Loucy (cell line): Measurements from ENCODE around the gene DOK6.

Experiments used
- H2AFZ ChIP-seq: fragments of 200-600 bp; sonication (generic); 2 replicates; pipeline ENCODE4 v1.6.0; 2016; ENCODE audit warnings: antibody characterized with exemption, mild to moderate bottlenecking, low read length, moderate library complexity
- H3F3A ChIP-seq: fragments of 200-600 bp; 2 replicates; pipeline ENCODE4 v1.6.0; 2016; ENCODE audit warnings: antibody characterized with exemption, low read depth, mild to moderate bottlenecking
- H3K27me3 ChIP-seq: fragments of 200-600 bp; sonication (generic); 2 replicates; pipeline ENCODE4 v1.6.1; 2014; ENCODE audit warnings: low read length, mild to moderate bottlenecking; ENCODE audit not compliant: insufficient read depth, poor library complexity, severe bottlenecking
- H3K36me3 ChIP-seq: fragments of 200-600 bp; sonication (generic); 2 replicates; pipeline ENCODE4 v1.6.1; 2016; ENCODE audit warnings: low read length; ENCODE audit not compliant: insufficient read depth
- H3K4me1 ChIP-seq: fragments of 200-600 bp; sonication (generic); 2 replicates; pipeline ENCODE4 v1.5.1; 2014; ENCODE audit warnings: low read length, mild to moderate bottlenecking; ENCODE audit not compliant: insufficient read depth, poor library complexity, severe bottlenecking
- H3K4me2 ChIP-seq: fragments of 200-600 bp; sonication (generic); 2 replicates; pipeline ENCODE4 v1.6.0; 2014; ENCODE audit warnings: antibody characterized with exemption, low read length, low read depth, mild to moderate bottlenecking; ENCODE audit not compliant: poor library complexity, severe bottlenecking
- H3K4me3 ChIP-seq: fragments of 200-600 bp; sonication (generic); 2 replicates; pipeline ENCODE4 v1.5.1; 2014; ENCODE audit warnings: low read length, mild to moderate bottlenecking, mixed read lengths; ENCODE audit not compliant: poor library complexity, severe bottlenecking
- H3K79me2 ChIP-seq: fragments of 200-600 bp; sonication (generic); 2 replicates; pipeline ENCODE4 v1.6.1; 2014; ENCODE audit warnings: low read length; ENCODE audit not compliant: insufficient read depth
- H3K9ac ChIP-seq: fragments of 200-600 bp; sonication (generic); 2 replicates; pipeline ENCODE4 v1.6.0; 2014; ENCODE audit warnings: mild to moderate bottlenecking, low read depth, low read length, moderate library complexity; ENCODE audit not compliant: poor library complexity, severe bottlenecking
- H3K9me2 ChIP-seq: fragments of 200-600 bp; sonication (generic); replicated peaks from 2 replicates; pipeline ENCODE4 v1.6.1; 2016; ENCODE audit warnings: low read depth, low read length, mixed read lengths
- H3K9me3 ChIP-seq: fragments of 200-600 bp; sonication (generic); 2 replicates; pipeline ENCODE4 v1.6.1; 2014; ENCODE audit warnings: mild to moderate bottlenecking, antibody characterized with exemption, low read length, low read depth; ENCODE audit not compliant: insufficient read depth
- H4K20me1 ChIP-seq: fragments of 200-600 bp; sonication (generic); 2 replicates; pipeline ENCODE4 v1.6.0; 2014; ENCODE audit warnings: antibody characterized with exemption, low read length, mild to moderate bottlenecking; ENCODE audit not compliant: insufficient read depth, poor library complexity, severe bottlenecking
- CTCF ChIP-seq: fragments of 200-600 bp; sonication (generic); conservative IDR thresholded peaks from 2 replicates; pipeline ENCODE4 v1.5.1; 2014; ENCODE audit warnings: mild to moderate bottlenecking, antibody characterized with exemption, low read length
- EZH2phosphoT487 ChIP-seq: fragments of 200-600 bp; IDR thresholded peaks from 2 replicates; pipeline ENCODE4 v1.6.1; 2018; ENCODE audit warnings: antibody characterized with exemption, mild to moderate bottlenecking, moderate library complexity, borderline replicate concordance

Gene DOK6

GRCh38 chr18:69622184-69622583 is 221.5 kb downstream of the DOK6 start:
- H3K4me3 ChIP-seq, result no peak overlapping the region

GRCh38 chr18:69622961-69623360 is 222.3 kb downstream of the DOK6 start:
- Histone ChIP-seq H3K4me3 (no peak overlapping the region), H2AFZ (no peak overlapping the region), H3F3A (no peaks in the 10 kb centered on the region), H3K4me2 (no peak overlapping the region), H4K20me1 (no peaks in the 10 kb centered on the region), H3K79me2 (no peaks in the 10 kb centered on the region), H3K27me3 (no peaks in the 10 kb centered on the region), H3K36me3 (no peaks in the 10 kb centered on the region), H3K9me2 (no peaks in the 10 kb centered on the region), H3K9me3 (no peaks in the 10 kb centered on the region), H3K4me1 (no peaks in the 10 kb centered on the region), H3K9ac (no peak overlapping the region)
- TF ChIP-seq EZH2phosphoT487 (no peak), CTCF (no peak)

More at GRCh38 chr18:69622184-69622583, 221.5 kb downstream of the DOK6 start:
- H3K9me2 ChIP-seq, result no peaks in the 10 kb centered on the region
- TF ChIP-seq CTCF, result no peak
- no peak for TF ChIP-seq EZH2phosphoT487
- no peak overlapping the region for H3K4me2 ChIP-seq
- no peaks in the 10 kb centered on the region for H3K27me3 ChIP-seq
- no peaks in the 10 kb centered on the region for H3K36me3 ChIP-seq
- no peaks in the 10 kb centered on the region for H3K79me2 ChIP-seq
- no peaks in the 10 kb centered on the region for H3F3A ChIP-seq
- H2AFZ ChIP-seq, result no peak overlapping the region
- no peaks in the 10 kb centered on the region for H4K20me1 ChIP-seq
- no peaks in the 10 kb centered on the region for H3K9me3 ChIP-seq
- H3K9ac ChIP-seq, result no peak overlapping the region
- H3K4me1 ChIP-seq, result no peaks in the 10 kb centered on the region

- H2AFZ ChIP-seq, result no peak overlapping the region
- no peaks in the 10 kb centered on the region for H3K36me3 ChIP-seq
- H3K9me2 ChIP-seq, result no peaks in the 10 kb centered on the region
- H3K4me2 ChIP-seq, result no peak overlapping the region
- no peaks in the 10 kb centered on the region for H3K79me2 ChIP-seq
- H3K4me3 ChIP-seq, result no peak overlapping the region
- no peak for TF ChIP-seq CTCF
- no peak overlapping the region for H3K9ac ChIP-seq
- no peaks in the 10 kb centered on the region for H3K9me3 ChIP-seq
- H3K4me1 ChIP-seq, result no peaks in the 10 kb centered on the region
- no peaks in the 10 kb centered on the region for H3F3A ChIP-seq
- no peaks in the 10 kb centered on the region for H3K27me3 ChIP-seq
- H4K20me1 ChIP-seq, result no peaks in the 10 kb centered on the region
Measured at GRCh38 chr18:69626171-69626570, 225.5 kb downstream of the DOK6 start.
